C4-2B (cell line): Measurements from ENCODE around the gene LMOD3.

ENCODE experiments used
- H3K27ac ChIP-seq: fragments of 450-650 bp; 2 replicates; pipeline ENCODE4 v1.5.1; 2017
- ZFX ChIP-seq: fragments of 450-650 bp; IDR thresholded peaks from 2 replicates; pipeline ENCODE4 v1.6.1; 2017
- TF ChIP-seq, protein P1 (sequence below): fragments of 450-650 bp; conservative IDR thresholded peaks from 2 replicates; pipeline ENCODE4 v1.5.1; 2017; ENCODE audit warnings: mild to moderate bottlenecking

The LMOD3 gene

DNA sequence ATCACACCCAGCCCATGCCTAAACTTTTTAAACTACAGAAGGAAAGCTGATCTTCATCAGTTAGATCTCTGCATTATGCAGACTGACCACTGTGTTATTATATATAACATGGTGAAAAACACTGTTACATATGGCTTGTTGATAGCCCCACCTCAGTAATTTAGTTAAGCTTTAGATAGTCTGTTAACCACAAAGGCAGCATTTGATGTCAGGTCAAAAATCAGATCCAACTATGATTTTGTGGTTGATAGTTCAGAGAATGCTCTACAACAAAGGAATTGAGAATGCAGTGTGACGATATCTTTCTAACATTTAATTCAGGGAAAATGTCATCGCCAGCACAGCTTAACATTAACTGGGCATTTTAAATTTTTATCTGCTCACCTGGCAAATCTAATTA lies 37.7 kb upstream of the LMOD3 start:
- H3K27ac ChIP-seq = no peak overlapping the region
- TF ChIP-seq, protein P1, sequence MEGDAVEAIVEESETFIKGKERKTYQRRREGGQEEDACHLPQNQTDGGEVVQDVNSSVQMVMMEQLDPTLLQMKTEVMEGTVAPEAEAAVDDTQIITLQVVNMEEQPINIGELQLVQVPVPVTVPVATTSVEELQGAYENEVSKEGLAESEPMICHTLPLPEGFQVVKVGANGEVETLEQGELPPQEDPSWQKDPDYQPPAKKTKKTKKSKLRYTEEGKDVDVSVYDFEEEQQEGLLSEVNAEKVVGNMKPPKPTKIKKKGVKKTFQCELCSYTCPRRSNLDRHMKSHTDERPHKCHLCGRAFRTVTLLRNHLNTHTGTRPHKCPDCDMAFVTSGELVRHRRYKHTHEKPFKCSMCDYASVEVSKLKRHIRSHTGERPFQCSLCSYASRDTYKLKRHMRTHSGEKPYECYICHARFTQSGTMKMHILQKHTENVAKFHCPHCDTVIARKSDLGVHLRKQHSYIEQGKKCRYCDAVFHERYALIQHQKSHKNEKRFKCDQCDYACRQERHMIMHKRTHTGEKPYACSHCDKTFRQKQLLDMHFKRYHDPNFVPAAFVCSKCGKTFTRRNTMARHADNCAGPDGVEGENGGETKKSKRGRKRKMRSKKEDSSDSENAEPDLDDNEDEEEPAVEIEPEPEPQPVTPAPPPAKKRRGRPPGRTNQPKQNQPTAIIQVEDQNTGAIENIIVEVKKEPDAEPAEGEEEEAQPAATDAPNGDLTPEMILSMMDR = no peak
- no peak for TF ChIP-seq ZFX

DNA sequence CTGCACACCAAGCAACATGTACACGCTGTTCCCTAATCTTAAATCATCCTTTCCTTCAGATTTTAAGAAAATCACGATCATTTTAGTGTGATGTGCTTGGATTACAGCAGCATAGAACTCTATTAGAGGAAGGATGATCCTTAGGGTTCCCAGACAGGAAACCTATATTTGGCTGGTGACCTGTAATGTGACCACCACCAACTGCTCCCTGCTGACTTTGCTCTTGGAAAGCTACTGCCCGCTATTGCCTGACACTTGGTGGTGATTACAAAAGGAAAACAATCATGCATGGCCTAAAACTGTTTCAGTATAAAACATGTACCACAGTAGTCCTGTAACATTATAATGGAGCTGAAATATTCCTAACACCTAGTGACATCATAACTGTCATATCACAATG lies 27.2 kb upstream of the LMOD3 start:
- H3K27ac ChIP-seq = no peak overlapping the region
- no peak for TF ChIP-seq ZFX
- TF ChIP-seq, protein P1 = no peak

DNA sequence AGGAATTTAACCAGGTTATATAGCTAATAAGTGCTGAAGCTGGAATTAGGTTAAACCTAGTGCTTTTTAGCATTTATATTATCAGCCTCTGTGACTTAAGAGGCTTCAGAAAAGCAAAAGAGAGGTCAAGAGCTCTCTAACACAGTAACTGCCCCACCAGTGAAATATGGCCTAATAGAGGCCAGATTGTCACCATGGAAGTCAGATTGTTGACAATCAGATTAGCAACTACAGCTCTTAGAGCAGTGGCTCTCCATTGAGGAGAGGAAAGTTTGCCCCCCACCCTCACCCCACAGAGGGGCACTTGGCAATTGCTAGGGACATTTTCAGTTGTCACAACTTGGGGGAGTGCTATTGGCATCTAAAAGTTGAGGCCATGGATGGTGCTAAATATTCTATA lies 23.3 kb upstream of the LMOD3 start:
- no peak for TF ChIP-seq ZFX
- TF ChIP-seq, protein P1 = no peak
- no peak overlapping the region for H3K27ac ChIP-seq

DNA sequence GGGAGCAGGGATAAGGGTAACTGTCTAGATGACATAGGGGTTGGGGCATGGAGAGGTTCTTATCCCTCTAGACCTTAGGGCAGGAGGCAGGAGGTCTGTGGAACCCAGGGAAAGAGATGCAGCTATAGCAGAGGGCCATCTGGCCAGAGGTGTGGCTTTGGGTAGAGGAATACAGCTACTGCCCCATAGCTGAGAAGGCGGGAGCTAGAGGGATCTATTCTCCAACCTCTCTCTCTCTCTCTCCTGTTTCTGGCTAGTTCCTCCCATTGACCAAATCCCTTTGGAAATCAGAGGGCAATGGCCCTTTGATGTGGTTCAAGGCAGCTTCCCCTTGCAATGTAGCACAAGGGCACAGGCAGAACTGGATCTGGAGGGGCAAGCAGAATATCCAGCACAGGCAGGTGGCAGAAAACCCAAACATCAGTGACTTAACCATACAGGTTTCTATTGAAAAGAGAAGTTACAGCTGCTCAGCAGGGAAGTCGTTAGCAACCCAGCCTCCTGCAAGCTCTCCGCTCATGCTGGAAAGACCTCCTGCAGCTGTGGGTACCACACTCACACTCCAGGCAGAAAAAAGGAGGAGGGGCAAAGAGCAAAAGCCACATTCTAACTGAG lies 22.3 kb upstream of the LMOD3 start:
- TF ChIP-seq, protein P1 = no peak
- no peak for TF ChIP-seq ZFX
- H3K27ac ChIP-seq = peak overlapping the region; percentile 54

DNA sequence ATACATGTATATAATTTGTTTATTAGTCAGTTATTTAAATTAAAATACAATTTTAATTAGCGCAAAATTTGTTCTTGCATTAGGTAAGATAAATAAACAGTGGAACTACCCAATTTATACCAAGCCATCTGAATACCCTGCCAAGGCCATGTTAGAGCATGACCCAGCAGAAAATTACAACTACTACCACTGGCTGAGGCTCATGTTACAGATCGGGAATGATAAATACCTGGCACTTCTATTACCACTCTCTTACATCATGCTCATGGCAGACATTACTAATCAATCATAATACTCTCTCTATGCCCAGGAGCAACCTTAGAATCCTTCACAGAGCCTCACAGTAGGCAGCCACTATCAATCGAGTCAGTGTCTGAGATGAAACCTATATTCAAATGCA lies 21.2 kb upstream of the LMOD3 start:
- no peak overlapping the region; the same call in 1 of the 2 replicates for H3K27ac ChIP-seq
- no peak for TF ChIP-seq ZFX
- TF ChIP-seq, protein P1 = no peak

DNA sequence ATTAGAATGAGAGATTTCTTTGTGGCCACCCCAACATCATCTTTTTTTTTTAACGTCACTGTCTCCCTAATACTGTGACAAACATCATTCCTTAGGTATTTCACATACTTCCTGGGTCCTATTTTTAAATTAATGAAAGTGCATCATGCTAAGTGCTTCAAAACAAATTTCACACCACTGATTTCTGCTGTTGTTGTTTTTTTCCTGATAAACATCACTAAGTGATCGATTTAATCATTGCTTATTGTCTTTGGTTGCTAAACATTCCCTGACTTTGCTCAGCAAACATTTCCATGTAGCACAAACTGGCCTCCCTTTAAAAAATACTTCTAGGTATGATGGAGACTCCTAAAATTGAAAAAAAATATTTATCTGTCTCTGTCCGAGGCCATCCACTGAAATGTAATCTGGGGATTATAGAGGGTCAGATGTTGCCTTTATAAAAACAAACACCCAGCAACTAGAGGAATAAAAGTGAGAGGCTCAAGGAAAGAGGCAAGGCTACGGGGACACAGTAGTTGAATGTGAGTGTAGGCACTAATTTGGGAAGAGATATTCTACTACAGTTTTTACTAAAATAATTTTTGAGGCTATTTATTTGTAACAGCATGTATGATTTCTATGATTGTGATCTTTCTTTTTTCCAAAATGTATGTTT lies 20.5 kb upstream of the LMOD3 start:
- no peak overlapping the region for H3K27ac ChIP-seq
- TF ChIP-seq, protein P1 = no peak

DNA sequence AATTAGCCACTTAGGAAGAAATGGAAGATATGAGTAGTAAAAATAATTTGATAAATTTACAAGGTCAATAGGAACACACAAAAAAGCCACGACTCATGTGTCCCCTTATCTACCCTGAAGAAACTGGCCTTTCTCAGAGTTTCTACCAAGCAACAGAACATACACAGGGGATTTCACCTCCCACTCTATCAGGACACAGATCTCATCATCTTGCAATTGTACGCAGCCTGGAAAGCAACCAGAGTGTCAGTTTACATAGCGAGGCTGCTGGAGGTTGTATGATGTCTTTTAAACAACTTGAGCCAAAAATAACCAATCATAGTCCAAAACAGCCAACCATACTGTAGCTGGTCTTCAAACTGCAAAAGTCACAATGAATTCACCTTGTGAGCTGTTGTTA lies 19.7 kb upstream of the LMOD3 start:
- H3K27ac ChIP-seq = no peak overlapping the region; the same call in 1 of the 2 replicates
- TF ChIP-seq, protein P1 = no peak
- no peak for TF ChIP-seq ZFX
